Measurements from ENCODE around the gene POLQ. TPM values are rescaled to one million over a fixed set of nuclear protein-coding genes. Genes with fewer than 3 reads are reported as not detected.
"Not testable (repeated sequence)": the region's sequence is repeated elsewhere in the genome, so short reads cannot be mapped to it uniquely, and the experiment has no call there.

POLQ gene
- polyA plus RNA-seq, 1 donor, result 2.6 TPM

DNA sequence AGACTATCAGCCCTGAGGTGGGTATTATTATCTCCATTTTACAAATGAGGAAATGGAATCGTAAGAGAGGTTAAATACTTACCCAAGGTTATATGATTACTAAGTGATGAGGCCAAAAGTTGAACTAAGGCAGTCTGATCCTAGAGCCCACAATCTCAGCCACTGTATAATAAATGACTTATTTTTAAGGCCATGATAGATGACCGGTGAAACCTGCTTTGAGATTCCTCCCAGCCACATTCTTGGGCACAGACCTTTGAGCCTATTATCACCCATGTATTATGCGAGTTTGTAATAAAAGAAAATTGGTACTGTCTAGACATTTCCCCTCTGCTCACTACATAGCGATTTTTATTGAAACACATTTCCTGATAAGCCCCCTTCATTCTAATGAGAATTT, 37.4 kb downstream of the POLQ start:
- no peak for DNase-seq

DNA sequence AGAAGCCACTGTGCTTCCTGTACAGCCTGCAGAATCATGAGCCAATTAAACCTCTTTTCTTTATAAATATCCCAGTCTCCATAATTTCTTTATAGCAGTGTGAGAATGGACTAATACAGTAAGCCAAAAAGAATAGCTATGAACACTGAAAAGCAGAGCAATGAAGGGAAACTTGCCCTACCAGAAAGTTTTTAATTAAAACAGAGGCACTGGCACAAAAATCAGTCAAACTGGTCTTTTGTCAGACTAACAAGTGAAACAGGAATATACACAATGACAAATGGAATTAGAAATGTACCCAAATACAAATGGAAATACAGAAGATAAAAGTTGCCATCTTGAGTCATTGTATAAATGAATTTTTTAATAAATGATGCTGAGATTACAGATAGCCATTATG, 40.5 kb downstream of the POLQ start:
- no peak for DNase-seq

DNA sequence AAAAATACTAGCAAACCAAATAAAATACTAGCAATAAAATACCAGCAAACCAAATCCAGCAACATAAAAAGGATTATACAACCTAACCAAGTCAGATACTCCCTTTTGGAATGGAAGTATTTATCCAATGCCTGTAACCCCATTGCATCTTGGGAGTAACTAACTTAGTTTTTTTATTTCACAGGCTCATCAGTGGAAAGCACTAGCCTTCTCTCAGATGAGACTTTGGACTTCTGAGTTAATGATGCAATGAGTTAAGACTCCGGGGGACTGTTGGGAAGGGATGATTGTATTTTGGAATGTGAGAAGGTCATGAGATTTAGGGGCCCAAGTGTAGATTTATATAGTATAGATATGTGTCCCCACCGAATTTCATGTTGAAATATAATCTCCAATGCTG, 41.2 kb downstream of the POLQ start:
- DNase-seq, result no peak

DNA sequence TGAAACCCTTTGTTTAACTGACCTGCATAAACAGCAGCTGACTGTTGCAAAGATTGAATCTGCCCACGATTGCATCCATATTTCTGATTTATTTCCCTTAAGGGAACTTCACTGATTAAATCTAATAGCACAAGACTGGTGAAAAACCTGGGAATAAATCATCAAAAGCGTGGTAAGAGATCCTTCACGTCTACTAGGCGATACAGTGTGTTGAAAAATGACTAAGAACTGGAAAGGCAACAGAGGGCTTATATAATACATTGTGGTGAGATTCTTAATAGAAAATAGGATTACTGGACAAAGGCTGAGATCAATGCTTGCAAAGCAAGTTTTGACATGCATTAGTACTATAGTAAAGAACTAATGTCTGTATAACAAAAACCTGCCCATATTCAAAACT, 49.0 kb downstream of the POLQ start:
- DNase-seq, result no peak

DNA sequence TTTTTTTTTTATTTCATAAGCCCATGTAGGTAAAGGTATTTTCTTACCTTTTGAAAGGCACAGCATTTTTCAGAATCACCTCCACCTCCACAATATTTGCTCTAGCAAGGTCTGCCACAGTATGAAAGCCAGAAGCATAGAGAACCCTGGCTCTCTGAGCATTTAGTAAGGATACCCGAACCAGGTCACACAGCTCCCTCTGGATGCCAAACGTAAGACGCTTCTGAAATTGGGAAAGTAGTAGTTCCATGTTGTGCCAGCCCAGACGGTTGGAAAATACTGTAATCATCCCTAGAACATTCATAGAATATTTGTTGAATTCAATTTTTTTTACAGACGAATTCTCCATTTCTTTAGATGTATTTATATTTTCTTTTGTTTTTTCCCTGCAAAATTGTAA, 52.4 kb downstream of the POLQ start:
- no peak for DNase-seq

DNA sequence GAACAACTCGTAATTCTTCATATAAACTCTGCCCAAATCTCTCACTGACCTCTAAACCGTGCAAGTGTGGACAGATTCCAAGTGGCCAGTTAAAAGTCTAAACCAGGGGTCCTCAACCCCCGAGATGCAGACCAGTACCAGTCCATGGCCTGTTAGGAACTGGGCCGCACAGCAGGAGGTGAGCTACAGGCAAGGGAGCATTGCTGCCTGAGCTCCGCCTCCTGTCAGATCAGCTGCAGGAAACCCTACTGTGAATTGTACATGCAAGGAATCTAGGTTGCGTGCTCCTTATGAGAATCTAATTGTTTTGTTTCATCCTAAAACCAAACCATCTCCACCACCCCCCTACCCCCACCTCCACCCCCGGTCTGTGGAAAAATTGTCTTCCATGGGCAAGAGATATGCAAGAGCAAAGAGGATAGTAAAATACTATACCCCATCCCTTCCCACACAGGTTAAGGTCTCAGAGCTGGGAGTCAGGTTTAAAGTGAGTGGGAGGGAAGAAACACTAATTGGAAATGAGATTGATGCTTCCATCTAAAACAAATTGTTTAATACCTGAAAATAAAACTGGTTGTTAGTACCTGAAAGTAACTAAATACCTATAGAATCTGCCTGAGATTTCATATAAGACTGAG, 54.0 kb downstream of the POLQ start:
- DNase-seq, result no peak

DNA sequence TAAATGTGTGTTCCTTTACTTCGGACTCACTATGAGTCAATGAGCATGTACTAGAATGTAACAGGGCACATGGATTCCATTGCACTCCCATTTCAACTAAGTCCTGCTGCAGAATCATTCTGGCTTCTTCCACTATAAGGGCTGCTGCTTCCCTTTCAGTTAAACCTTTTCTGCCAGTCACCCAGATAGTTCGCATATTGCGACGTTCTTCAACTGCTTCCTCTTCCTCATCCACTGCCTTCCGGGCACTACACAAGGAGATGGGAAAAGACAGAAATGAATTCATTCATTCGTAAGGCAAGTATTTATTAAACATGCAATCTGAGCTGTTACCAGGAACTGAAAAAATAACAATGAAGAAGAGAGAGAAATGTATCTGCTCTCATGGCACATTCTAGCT, 55.6 kb downstream of the POLQ start:
- DNase-seq, result no peak

DNA sequence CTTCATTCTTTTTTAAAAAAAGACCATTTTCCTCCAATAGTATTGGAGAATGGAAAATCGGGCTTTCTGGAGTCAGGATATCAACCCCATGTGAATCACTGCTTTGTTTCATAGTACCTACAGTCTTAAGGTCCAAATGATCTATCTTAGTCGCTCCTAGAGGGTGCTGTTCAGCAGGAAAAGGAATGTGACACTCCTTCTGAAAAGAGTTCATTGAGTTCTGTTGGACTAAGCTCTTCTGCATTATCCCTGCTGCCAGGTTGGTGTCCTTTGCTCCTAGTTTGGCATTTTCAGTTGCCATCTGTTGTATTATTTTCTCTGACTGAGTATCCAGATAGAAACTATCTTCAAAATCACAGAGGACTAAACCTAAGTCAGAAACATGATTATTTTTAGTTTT, 57.2 kb downstream of the POLQ start:
- no peak for DNase-seq

DNA sequence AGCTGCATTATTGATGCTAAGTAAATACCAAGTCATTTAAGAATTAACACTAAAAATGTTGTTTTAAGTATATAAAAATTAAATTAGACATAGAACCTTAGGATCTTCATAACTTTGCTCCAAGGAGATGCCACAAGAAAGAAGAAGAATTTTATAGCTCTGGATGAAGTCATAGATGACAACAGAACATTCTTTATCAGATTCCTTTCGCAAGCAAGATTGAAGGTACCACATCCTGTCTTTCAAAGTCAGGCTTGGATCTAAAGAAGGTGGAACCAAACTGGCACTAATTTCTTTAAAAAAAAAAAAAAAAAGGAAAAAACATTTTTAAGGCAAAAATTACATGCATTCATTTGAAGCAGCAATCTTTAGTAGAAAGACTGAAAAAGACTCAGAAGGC, 62.5 kb downstream of the POLQ start:
- no peak for DNase-seq

DNA sequence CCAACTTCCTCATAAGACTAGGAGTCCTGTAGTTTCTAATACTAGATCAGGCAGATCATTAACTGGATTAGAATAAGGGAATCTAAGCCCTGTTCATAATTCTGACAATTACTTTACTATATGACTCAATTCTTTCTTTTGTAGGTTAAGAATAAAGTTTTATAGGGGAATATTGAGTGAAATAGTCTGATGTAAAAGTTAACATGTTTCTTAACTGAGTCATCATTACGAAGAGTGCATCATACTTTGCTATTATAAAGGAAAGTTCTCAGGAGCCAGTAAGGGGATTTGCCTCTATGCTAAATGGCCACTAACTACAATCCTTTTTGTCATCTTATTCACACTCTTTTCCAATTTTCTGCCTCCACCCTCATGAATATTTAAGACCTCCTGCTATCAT, 63.1 kb downstream of the POLQ start:
- DNase-seq, result no peak

DNA sequence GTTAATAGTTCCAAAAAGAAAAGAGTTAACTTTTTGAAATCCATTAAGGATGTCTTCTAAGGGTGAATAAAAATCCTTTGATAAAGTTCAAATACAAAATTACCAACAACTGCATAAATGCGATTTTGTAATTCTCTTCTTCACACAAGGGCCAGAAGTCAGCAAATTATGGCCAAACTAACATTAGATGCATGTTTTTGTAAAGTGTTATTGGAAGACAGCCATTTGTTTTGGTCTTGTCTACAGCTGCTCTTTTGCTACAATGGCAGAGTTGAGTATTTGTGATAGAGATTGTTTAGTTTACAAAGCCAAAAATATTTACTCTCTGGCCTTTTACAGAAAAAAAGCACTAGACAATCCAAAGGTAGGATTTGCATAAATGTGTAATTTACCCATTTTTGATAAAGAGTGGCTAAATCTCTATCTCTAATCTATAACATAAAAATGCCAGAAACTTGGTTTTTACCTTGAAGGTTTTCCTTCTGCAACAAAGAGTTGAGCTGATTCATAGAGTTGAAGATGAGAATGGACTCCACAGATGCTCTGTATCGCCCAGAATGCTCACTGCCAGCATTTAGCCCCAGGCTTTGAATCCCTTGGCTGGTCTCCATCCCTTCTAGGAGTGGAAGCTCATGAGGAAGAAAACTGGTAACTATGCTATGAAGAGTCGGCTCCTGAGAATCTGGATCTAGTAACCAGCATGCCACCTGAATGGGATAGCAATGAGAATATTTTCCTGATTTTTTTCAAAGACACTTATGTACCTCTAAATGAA, 64.5 kb downstream of the POLQ start:
- no peak for DNase-seq

DNA sequence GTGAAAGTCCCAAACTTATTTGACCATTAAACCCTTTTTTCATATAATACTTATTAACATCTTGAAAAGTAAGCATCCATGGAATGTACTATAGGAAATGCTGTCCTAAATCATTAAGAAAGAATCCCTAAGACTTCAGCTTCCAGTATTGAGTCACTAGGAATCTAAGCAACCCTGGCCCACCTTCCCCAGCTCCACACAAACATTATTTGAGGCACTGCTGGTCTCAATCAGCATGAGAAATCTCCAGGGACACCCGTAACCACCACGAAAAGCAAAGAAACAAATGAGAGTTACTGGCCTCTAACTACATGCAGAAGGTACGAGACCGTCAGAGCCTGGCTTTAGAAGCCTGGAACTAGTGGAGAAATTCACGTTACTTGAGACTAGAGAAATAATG, 68.2 kb downstream of the POLQ start:
- DNase-seq, result no peak

DNA sequence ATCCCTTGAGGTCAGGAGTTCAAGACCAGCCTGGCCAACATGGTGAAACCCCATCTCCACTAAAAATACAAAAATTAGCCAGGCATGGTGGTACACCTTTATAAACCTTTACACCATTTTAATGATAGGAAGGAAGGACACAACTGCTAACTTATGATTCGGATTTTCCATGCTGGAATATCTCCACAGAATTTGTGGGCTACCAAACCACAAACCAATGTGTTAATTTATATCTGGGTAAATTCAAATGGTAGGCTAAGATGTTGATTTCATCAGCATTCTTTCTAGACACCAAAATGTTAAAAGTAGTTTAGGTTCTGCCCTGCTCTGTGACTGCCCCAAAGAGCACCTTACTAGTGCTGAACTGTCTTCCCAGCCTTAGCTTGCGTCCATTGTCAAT, 72.8 kb downstream of the POLQ start:
- DNase-seq, result no peak

DNA sequence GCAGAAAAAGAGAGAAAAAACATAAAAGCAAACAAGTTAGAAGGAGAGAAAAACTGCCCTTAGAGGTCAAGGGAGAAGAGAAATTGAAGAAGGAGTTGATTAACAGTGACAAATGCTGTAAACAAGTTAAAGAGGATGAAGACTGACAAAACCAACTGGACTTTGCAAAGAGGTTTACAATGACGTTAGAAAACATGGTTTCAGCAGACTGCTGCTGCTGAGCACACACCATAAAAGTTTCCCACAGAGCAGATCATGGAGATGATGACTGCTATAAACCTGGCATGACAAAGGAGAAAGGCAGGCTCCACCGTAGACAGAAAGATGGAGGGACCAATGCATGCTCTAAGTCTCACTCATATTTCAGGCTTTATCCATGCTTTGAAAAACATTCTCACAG, 78.7 kb downstream of the POLQ start:
- DNase-seq, result no peak

DNA sequence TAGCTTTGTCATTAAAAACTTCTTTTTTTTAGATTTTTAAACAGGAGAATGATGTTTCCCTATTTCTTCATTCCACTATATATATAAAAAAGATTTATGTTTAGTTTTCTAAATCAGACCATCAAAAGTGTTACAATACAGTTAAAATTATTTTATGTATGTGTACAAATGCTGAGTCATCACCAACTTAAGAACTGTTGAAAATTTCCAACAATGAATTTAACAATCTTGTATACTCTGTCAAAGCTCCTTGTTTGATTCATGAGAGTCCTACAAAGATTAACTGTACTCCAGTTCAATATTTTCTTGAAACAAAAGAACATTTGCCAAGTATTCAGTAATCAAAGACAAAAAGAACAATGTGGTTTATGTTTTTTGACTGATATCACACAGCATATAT, 82.0 kb downstream of the POLQ start:
- no peak for DNase-seq

DNA sequence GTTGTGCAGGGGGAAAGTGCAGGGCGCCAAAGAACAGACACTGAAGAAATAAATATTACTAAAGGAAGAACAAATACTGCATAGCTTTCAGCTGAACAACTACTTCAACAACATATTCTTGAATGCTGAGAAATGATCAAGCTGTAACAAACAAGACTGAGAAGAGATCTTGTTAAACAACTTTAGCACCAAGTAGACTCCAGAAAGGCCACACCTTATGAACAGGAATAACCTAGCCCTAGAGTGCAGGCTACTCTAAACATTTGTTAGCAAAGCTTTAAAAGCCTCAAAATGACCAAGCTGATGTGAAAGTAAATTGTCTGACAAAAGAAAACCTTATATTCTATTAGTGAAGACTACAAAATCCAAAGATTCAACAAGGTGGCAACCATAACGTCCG, 83.2 kb downstream of the POLQ start:
- DNase-seq, result no peak

DNA sequence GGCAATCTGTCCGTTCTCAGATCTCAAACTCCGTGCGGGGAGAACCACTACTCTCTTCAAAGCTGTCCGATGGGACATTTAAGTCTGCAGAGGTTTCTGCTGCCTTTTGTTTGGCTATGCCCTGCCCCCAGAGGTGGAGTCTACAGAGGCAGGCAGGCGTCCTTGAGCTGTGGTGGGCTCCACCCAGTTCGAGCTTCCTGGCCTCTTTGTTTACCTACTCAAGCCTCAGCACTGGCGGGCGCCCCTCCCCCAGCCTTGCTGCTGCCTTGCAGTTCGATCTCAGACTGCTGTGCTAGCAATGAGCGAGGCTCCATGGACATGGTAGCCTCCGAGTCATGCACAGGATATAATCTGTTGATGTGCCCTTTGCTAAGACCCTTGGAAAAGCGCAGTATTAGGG, 94.0 kb downstream of the POLQ start:
- not testable (repeated sequence) for DNase-seq

DNA sequence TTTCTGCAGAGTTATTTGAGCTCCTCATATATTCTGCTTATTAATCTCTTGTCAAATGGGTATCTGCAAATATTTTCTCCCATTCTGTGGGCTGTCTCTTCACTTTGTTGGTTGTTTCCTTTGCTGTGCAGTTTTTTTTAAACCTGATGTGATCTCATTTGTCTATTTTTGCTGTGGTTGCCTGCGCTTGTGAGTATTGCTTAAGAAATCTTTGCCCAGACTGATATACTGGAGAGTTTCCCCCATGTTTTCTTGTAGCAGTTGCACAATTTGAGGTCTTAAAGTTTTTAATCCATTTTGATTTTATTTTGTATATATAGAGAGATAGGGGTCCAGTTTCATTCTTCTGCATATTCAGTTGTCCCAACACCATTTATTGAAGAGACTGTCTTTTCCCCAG, 102.3 kb downstream of the POLQ start:
- DNase-seq, result no peak

DNA sequence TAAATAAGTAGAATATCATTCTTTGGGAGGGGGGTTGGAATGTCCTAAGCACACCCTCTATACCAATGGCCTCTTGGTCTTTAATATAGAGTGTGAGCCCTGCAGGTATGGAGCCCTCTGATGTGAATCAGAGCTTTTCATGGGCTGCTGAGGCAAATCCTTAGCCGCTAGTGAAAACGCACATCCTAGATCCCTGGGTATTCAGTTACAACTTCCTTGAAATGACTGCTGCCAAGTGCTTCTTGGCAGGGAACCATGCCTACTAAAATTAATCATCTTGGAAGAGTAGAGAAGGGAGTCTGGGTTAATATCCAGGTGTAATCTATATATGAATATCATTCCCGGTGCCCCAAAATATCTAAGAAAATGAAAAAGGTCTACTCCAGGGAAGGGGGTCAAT, 109.1 kb downstream of the POLQ start:
- DNase-seq, result no peak

DNA sequence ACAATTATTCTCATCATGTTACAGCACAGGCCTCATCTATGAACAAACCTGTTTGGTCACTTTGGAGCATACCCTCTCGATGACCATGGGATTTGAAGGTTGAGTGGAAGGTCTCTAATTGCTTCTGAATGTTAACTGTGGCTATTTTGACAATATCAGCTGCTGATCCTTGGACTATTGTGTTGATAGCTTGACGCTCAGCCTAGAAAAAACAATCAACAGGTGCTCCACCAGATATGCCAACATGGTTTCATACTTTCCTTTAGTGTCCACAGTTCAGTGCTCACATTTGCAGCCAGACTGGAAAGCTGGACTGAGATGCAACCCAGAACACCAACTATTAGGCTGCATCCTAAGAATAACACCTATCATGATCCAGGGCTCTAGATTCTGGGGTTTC, 109.7 kb downstream of the POLQ start:
- DNase-seq, result no peak

DNA sequence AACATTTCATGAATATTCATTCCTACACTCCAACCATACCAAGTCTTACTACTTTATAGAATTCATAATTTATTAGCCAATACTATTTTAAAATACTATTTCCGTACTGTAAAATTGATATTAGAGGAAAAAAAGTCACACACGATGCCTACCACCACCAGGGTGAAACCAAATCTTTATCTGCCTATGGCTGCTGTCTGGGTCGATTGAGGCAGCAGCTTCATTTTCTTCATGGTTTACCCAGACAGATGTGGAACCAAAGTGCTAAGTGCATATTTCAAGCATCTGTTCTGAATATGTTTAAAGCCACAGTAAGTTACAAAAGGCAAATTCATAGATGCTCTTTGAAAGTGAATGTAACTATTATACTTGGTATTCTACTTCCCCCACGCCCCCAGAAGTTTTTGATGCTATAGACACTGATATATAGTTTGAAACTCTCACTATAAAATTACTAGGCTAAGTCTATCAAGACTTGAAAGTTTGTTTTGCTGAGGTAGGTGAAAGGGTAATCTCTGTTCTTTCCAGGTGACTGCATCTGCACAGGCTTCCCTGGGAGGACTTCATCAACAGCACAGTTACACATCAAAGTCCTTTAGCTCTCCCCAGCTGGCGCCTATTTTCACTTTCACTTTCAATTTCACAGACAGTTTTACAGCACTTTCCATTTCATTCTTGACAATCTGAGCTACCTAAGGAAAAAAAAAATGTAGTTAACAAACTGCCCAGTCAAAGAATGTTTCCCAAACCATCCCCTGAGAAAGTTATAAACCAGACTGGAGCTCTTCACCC, 113.9 kb downstream of the POLQ start:
- DNase-seq, result peak; percentile 31

DNA sequence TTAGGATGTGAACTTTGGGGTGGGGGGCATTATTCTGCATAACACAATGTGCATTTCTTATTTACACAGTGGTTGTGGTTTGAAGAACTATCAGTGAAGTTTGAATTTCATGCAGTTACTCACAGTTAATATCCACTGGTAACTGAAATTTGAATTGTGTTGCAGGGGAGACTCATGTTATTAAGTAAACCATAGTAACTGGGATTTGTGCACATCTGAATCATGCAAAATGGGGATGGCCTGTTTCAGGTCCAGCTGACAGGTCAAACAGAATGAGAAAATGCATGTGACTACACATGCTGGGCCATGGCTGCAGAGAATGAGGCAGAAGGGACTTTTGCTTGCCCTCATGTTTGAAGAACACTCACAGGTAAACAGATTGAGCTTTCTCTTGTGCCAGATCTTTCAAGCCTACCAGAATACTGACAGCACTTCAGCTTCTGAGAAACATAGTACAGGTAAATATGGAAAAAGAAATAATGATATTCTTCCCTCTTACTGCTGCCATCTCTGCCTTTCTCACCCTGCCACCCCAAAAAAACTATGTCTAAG, 115.0 kb downstream of the POLQ start:
- no peak for DNase-seq

DNA sequence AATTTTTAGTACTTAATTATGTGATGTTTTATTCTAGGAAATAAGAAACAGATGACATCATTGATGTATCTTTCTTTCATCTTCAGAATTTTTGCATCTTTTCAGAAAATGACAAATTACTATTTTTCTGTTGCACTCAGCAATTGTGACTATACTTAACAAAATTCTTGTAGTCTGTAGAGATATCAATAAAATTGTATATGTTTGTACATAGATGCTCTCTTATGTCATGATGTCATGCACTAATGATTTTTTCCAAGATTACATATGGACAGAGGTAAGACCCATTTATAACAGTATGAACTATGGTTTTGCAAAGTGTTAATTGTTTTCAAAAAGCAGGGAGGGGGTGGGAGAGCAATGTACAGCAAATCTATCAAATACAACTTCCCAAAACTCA, 121.2 kb downstream of the POLQ start:
- DNase-seq, result no peak

DNA sequence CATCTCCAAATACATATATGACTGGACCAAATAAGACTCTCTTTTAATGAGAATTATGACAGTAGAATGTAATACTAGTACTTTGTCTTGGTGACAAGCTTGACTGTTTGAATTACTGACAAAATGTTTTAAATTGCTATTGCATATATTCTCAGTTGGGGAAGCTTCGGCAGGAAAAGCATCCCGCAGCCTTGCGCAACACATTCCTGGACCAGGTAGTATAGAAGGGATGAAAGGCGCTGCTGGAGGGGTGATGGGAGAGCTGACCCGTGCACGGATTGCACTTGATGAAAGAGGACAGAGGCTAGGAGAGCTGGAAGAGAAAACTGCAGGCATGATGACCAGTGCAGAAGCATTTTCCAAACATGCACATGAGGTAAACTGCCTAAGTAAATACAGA, 127.6 kb downstream of the POLQ start:
- no peak for DNase-seq

Data from hindlimb muscle (tissue), 1 donor.